ENCODE measurements around the gene TBC1D12.

GRCh38 chr10:94357193-94357592, 45.1 kb upstream of the TBC1D12 start:
- no peak for TF ChIP-seq CTCF (IDR thresholded peaks at IDR 0.05)
- TF ChIP-seq POLR2AphosphoS5 (IDR thresholded peaks at IDR 0.05), result no peak
- no peak for TF ChIP-seq POLR2A (IDR thresholded peaks at IDR 0.05)
- TF ChIP-seq EP300 (IDR thresholded peaks at IDR 0.05), result no peak

Data from stomach (tissue), 4 donors.